Measurements from ENCODE around the gene KANK2. TPM values are rescaled to one million over a fixed set of nuclear protein-coding genes. Genes with fewer than 3 reads are reported as not detected.
A peak's percentile ranks its signal among the peaks of the same experiment; 100 is the strongest.

KANK2 gene
- total and polyA plus RNA-seq, 2 of the 4 experiments (the other 2 are of a cell fraction), result 104 to 176 TPM

- TF ChIP-seq, protein P1, sequence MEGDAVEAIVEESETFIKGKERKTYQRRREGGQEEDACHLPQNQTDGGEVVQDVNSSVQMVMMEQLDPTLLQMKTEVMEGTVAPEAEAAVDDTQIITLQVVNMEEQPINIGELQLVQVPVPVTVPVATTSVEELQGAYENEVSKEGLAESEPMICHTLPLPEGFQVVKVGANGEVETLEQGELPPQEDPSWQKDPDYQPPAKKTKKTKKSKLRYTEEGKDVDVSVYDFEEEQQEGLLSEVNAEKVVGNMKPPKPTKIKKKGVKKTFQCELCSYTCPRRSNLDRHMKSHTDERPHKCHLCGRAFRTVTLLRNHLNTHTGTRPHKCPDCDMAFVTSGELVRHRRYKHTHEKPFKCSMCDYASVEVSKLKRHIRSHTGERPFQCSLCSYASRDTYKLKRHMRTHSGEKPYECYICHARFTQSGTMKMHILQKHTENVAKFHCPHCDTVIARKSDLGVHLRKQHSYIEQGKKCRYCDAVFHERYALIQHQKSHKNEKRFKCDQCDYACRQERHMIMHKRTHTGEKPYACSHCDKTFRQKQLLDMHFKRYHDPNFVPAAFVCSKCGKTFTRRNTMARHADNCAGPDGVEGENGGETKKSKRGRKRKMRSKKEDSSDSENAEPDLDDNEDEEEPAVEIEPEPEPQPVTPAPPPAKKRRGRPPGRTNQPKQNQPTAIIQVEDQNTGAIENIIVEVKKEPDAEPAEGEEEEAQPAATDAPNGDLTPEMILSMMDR (conservative IDR thresholded peaks at IDR 0.05; ENCODE audit: low read depth, low read length), result peak; percentile 84
Measured at GRCh38 chr19:11203194-11204075, 6.1 kb upstream of the KANK2 start (continued).

Measured in IMR-90 (cell line).